T-helper 17 cell (primary cell): Measurements from ENCODE around the gene COPB1. TPM values are rescaled to one million over a fixed set of nuclear protein-coding genes. Genes with fewer than 3 reads are reported as not detected.

Experiments
- ATAC-seq: fragments of 150-1000 bp; cut with Tn5 transposase; 2 replicates; pipeline ENCODE4 v1.10.0; 2021; ENCODE audit warnings: mild to moderate bottlenecking, moderate library complexity
- DNase-seq, 3 donors: peaks; one replicate each; pipeline versions ENCODE4 v3.0.0 to v3.0.0-alpha.2; 2020 to 2021
- H3K9me3 ChIP-seq: one replicate; pipeline ENCODE4 v1.7.0; 2013; ENCODE audit warnings: low read length, mild to moderate bottlenecking; ENCODE audit not compliant: control insufficient read depth, poor library complexity, severe bottlenecking
- H3K27ac Mint-ChIP-seq: one replicate; pipeline ENCODE4 v1.8.0; 2022; ENCODE audit warnings: mild to moderate bottlenecking, moderate library complexity, mixed read lengths
- H3K27me3 Mint-ChIP-seq: one replicate; pipeline ENCODE4 v1.8.0; 2022; ENCODE audit warnings: mixed read lengths
- H3K36me3 Mint-ChIP-seq: one replicate; pipeline ENCODE4 v1.8.0; 2022; ENCODE audit warnings: low read depth, mixed read lengths
- H3K4me1 Mint-ChIP-seq: one replicate; pipeline ENCODE4 v1.8.0; 2022; ENCODE audit warnings: mild to moderate bottlenecking, mixed read lengths
- H3K4me3 Mint-ChIP-seq: one replicate; pipeline ENCODE4 v1.8.0; 2022; ENCODE audit warnings: mild to moderate bottlenecking, moderate library complexity, mixed read lengths
- total RNA-seq, 4 donors: library from RNA in 2 of 4; stranded (reverse) in 2 of 4; gene quantifications; one replicate each; pipeline ENCODE4 v1.2.3 and lab custom pipeline; 2022 to 2026

The COPB1 gene
- total RNA-seq, 2 donors from 2014 or later, result 59.5 to 74.2 TPM

DNA sequence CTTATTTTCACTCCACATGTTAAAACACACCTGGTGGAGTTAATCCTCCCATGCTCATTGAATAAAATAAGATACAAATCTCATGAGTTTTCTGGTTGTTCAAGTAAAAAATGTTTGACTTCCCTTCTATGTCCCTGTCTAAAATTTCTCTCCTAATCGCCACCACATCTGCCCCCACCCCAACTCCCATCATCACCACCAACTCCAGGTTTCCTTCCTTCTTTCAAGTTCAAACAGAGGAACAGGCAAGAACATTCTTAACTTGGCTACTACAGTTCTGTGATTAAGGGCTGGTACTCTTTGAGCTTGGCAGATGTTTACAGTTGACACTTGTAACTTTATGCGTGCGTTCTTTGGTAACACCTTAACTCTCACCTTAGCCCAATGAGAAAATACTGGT lies 29.7 kb upstream of the COPB1 start:
- DNase-seq (no peak), ATAC-seq (no peak)
- no peak overlapping the region for H3K27ac Mint-ChIP-seq
- H3K9me3 ChIP-seq, result no peaks in the 10 kb centered on the region
- no peaks in the 10 kb centered on the region for H3K27me3 Mint-ChIP-seq
- H3K4me3 Mint-ChIP-seq, result no peak overlapping the region
- H3K36me3 Mint-ChIP-seq, result peaks cover 2% of the 10 kb centered on the region
- H3K4me1 Mint-ChIP-seq, result no peaks in the 10 kb centered on the region

DNA sequence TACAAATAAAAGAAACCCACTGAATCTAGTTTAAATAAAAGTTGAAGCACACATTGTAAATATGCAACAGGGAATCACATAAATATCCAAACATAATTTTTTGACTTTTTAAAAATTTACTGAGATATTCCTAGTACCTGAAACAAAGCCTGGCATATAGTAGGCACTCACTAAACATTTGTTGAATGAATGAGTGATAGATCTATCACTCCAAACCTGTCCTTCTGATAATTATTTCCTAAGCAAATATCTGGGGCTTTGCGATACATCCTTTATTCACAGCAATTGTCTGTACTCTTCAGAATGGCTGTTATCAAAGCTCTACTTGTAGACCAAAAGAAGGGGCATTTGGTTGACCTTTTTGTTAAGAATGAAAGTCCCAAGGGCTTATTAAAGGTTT lies 23.2 kb upstream of the COPB1 start:
- no peak for ATAC-seq
- DNase-seq, result no peak
- no peaks in the 10 kb centered on the region for H3K36me3 Mint-ChIP-seq
- no peak overlapping the region for H3K27ac Mint-ChIP-seq
- H3K27me3 Mint-ChIP-seq, result no peaks in the 10 kb centered on the region
- no peak overlapping the region for H3K4me3 Mint-ChIP-seq
- H3K9me3 ChIP-seq, result no peaks in the 10 kb centered on the region
- H3K4me1 Mint-ChIP-seq, result peaks cover 24% of the 10 kb centered on the region

DNA sequence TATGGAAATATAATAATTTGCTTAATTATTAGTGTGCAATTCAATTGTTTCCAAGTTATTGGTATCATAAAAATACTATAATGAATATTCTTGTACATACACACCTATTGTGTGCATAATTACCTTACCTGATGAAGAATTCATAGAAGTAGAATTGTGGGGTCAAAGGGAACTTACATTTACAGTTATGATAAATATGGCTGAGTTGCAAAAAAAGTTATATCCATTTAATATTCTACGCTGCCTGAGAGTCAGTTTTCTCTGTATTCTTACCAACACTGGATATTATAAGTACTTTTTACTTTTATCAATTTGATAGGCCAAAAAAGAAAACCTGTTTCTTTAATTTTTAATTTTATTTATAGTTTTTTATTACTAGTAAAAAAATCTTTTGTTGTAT lies 22.6 kb upstream of the COPB1 start:
- Mint-ChIP-seq H3K36me3 (no peaks in the 10 kb centered on the region), H3K27me3 (no peaks in the 10 kb centered on the region), H3K4me3 (no peak overlapping the region), H3K4me1 (peaks cover 24% of the 10 kb centered on the region), H3K27ac (peak overlapping the region; percentile 24)
- no peaks in the 10 kb centered on the region for H3K9me3 ChIP-seq
- ATAC-seq, result no peak
- DNase-seq, result no peak

DNA sequence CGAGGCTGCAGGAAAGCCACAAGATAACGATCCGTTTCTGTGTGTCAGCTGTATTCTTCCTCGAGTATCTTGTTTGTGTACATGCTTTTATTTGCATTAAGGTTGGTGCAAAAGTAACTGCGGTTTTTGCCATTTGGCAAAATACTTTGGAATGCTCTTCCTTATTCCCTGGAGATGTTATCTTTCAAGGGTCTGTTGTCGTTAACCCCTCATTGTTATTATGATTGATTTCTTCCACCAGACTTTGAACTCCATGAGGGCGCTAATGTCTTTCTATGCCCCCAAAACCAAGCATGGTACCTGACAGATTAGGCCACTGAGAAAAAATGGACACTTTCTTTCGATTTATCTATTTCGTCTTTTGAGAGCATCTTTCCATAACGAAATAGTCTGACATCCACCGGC lies 21.1 kb upstream of the COPB1 start:
- ATAC-seq (no peak), DNase-seq (no peak)
- H3K9me3 ChIP-seq, result no peaks in the 10 kb centered on the region
- Mint-ChIP-seq H3K4me1 (peaks cover 24% of the 10 kb centered on the region), H3K27ac (peak overlapping the region; percentile 97), H3K36me3 (no peaks in the 10 kb centered on the region), H3K4me3 (peak overlapping the region; percentile 93), H3K27me3 (no peaks in the 10 kb centered on the region)

DNA sequence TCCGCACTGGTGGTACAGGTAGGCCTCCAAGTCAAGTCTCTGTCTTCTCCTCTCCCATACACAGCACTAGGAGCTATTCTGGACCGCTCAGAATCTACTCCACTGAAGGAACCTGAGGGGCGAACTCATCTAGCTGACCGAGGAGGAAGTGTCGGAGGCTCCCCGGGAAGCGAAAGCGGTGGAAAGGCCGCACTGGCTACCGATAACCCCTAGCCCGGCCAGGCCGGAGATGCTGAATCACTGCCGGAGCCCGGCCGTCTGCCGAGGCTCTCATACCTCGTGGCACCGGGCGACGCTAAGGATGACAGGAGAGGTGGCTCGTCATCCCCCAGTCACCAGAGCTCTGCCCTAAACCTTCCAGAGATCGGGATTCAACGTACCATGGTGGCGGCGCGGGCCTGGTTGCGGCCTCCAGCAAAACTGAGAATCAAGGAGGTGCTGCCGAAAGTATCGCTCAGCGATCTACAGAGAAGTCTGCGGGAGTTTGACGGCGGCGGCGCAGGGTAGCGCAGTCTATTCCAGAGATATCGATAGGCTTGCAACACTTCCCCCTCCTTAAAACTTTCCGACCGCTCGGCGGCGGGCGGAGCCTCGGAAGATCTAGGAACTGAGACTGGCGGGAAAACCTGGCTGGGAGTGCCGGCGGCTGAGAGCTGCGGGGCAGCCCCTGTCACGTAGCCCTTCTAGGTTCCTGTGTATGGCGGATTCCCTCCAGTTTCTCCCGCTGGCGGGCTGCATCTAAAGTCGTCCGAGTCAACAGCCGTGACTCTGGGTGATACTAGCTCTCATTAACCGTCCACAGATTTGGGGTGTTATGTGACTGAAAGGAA lies 20.5 kb upstream of the COPB1 start, which contains the start of gene PSMA1:
Gene PSMA1 (minus strand): TSS at position 470 of the 830 bp plus-strand sequence. CDS start 87 bp downstream, at position 383.
- DNase-seq (peak; percentile 78 to 88 (median 84)), ATAC-seq (peak; percentile 94)
- peak within 1 kb of the TSS; percentile 93 for H3K4me3 Mint-ChIP-seq
- no peaks in the 10 kb centered on the region for H3K27me3 Mint-ChIP-seq
- H3K4me1 Mint-ChIP-seq, result peaks cover 24% of the 10 kb centered on the region
- H3K36me3 Mint-ChIP-seq, result no peaks in the 10 kb centered on the region
- no peaks in the 10 kb centered on the region for H3K9me3 ChIP-seq
- H3K27ac Mint-ChIP-seq, result peak within 1 kb of the TSS; percentile 97

DNA sequence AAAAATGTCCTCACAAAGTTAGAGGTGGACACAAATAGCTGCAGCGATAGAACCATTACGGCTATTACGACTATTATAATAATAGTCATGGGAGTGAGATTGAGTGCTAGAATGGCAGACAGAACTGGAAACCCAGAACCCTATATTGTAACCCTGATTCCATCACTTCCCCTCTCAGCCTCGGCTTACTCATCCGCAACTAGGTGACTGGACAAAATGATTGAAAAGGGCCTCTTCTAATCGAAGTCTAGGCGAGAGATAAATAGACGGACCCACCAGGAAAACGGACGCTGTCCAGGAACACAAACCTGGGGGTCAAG lies 19.9 kb upstream of the COPB1 start:
- H3K9me3 ChIP-seq, result no peaks in the 10 kb centered on the region
- ATAC-seq (peak; percentile 11), DNase-seq (no peak)
- Mint-ChIP-seq H3K4me1 (peaks cover 24% of the 10 kb centered on the region), H3K4me3 (peak overlapping the region; percentile 93), H3K36me3 (no peaks in the 10 kb centered on the region), H3K27me3 (no peaks in the 10 kb centered on the region), H3K27ac (peak overlapping the region; percentile 97)

DNA sequence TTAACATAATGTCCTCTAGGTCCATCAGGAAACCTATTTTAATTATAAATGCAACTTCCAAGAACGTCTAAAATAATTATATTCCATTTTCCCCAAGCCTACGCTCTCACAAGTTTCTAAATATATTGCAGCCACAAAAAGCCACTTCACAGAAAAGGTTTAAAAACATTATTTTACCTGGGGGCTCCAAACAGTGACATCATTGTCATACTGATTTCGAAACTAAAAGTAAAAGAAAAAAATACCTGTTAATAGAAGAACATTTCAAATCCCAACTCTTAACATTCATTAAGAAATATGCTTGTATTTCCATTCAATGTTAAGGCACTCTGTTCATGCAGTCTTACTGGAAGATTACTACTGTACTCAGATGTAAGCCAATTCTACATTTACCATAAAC lies 19.2 kb upstream of the COPB1 start:
- H3K4me3 Mint-ChIP-seq, result peak overlapping the region; percentile 93
- no peaks in the 10 kb centered on the region for H3K27me3 Mint-ChIP-seq
- no peaks in the 10 kb centered on the region for H3K36me3 Mint-ChIP-seq
- peaks cover 24% of the 10 kb centered on the region for H3K4me1 Mint-ChIP-seq
- H3K9me3 ChIP-seq, result no peaks in the 10 kb centered on the region
- ATAC-seq, result no peak
- no peak for DNase-seq
- H3K27ac Mint-ChIP-seq, result peak overlapping the region; percentile 97

DNA sequence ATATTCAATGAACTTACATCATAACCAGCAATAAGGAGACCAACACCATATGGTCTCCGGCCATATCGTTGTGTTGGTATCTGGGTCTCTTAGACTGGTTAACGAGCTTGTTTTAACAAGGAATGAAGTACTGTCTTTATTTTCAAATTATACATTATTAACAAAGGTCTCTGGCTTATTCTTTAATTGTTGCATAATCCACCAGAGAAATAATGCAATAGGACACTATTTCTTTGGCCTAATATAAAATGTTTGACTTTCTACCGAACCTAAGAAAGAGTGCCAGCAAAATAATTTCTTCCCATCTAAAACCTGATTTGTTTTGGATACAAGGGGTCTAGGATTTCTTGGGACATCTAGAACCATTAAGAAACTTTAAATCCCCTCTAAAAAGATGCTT lies 14.2 kb upstream of the COPB1 start:
- Mint-ChIP-seq H3K4me3 (no peak overlapping the region), H3K36me3 (peaks cover 12% of the 10 kb centered on the region), H3K27ac (no peak overlapping the region), H3K27me3 (no peaks in the 10 kb centered on the region), H3K4me1 (peaks cover 16% of the 10 kb centered on the region)
- no peak for DNase-seq
- no peak for ATAC-seq
- H3K9me3 ChIP-seq, result no peaks in the 10 kb centered on the region

DNA sequence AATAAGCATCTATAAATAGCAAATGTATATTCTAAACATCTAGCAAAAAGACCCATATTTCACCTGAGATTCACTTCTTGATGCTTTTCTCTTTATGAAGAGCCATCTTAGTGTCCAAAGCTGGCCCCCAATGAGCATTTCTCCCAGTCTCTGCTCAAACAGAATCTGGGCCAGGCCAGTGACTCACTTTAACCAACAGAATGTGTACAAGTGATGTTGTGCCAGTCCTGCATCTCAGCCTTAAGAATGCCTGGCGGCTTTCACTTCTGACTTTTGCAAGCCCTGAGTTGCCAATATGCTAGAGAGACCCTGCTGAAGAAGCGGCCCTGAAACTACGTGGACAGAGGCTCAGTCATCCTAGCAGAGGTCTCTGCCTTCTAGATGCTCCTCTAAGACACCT lies 6.9 kb upstream of the COPB1 start:
- H3K4me3 Mint-ChIP-seq, result no peak overlapping the region
- no peaks in the 10 kb centered on the region for H3K27me3 Mint-ChIP-seq
- peaks cover 14% of the 10 kb centered on the region for H3K4me1 Mint-ChIP-seq
- H3K36me3 Mint-ChIP-seq, result peaks cover 16% of the 10 kb centered on the region
- DNase-seq (no peak), ATAC-seq (no peak)
- H3K9me3 ChIP-seq, result no peaks in the 10 kb centered on the region
- H3K27ac Mint-ChIP-seq, result no peak overlapping the region

DNA sequence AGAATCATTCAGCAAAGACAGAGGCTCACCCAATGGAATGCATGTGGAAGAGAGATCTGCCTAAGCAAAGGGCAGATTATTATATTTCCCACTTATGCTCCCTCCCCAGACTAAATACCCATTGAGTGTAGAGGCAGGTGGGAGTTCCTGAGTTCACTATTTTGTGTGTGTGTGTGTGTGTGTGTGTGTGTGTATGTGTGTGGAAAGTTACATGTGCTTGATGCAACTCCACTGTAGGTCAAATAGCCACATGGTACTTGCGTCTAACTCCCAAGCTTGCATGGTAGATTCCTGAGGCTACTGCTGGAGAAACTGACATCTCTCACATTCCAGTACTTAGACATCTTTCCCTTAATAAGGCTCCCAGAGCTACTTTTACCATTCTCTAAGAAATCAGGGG lies 3.4 kb upstream of the COPB1 start:
- Mint-ChIP-seq H3K4me1 (peaks cover 14% of the 10 kb centered on the region), H3K36me3 (peaks cover 5% of the 10 kb centered on the region), H3K27ac (no peak overlapping the region), H3K27me3 (no peaks in the 10 kb centered on the region), H3K4me3 (no peak overlapping the region)
- no peak for ATAC-seq
- no peak for DNase-seq
- no peaks in the 10 kb centered on the region for H3K9me3 ChIP-seq

DNA sequence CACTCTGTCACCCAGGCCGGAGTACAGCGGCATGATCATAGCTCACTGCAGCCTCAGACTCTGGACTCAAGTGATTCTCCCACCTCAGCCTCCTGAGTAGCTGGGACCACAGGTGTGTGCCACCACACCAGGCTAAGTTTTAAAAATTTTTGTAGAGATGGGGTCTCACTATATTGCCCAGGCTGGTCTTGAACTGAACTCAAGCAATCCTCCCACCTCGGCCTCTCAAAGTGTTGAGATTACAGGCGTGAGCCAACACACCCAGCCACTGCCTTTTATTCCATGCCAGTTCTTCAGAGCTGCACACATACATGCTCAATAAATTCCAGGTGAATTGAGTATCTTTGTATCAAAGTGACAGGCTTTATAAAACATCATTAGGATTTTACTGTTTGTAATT lies 2.4 kb upstream of the COPB1 start:
- no peak for DNase-seq
- peaks cover 12% of the 10 kb centered on the region for H3K36me3 Mint-ChIP-seq
- H3K27ac Mint-ChIP-seq, result no peak overlapping the region

DNA sequence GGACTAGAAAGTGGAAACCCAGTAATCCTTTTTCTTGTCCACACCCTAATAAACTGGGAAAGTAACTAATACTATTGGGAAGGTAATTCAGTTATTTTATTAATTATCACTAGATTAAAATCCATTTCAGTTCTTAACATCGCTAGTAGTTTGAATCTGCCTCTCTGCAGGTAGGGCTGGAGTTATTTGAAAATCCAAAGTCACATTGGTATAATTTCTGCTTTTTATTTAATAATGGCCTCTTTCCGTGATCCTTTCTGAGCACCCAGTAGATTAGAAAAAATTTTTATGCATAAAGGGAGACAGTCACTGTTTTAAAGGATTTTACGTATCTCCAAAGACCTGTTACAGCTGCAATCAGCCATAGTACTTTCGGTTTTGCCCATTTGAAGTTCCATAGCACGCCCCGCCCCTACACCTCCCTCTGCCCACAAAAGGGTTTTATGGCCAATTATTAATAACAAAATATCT lies 605 bp upstream of the COPB1 start:
- H3K9me3 ChIP-seq, result no peaks in the 10 kb centered on the region
- peak overlapping the region; percentile 96 for H3K27ac Mint-ChIP-seq
- peak; percentile 16 to 42 (median 32) for DNase-seq
- peaks cover 27% of the 10 kb centered on the region for H3K4me1 Mint-ChIP-seq
- H3K27me3 Mint-ChIP-seq, result no peaks in the 10 kb centered on the region
- H3K36me3 Mint-ChIP-seq, result peaks cover 10% of the 10 kb centered on the region
- ATAC-seq, result peak; percentile 60
- peak overlapping the region; percentile 99 for H3K4me3 Mint-ChIP-seq

More for the DNA sequence above, 2.4 kb upstream of the COPB1 start:
- ATAC-seq, result no peak
- H3K27me3 Mint-ChIP-seq, result no peaks in the 10 kb centered on the region
- H3K4me3 Mint-ChIP-seq, result no peak overlapping the region
- no peaks in the 10 kb centered on the region for H3K9me3 ChIP-seq
- H3K4me1 Mint-ChIP-seq, result peaks cover 21% of the 10 kb centered on the region

DNA sequence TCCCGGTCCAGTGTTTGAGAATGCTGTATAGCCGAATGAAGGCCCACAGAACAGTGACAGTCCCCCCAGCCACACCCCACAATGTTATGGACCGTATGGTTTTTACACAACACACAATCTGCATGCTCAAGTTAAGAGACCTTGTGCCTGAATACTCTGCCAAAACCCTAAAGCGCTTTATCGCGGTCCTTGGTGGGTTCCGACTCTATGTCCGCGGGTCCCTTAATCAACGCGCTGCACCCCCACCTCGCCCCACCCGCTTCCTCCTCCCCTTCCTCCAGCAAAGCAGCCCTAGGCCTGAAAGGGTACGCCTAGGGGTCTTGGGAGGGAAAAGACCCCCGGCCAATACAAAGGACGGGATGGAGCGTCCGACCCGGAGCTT lies 442 bp downstream of the COPB1 start:
- H3K4me1 Mint-ChIP-seq, result peaks cover 27% of the 10 kb centered on the region
- H3K36me3 Mint-ChIP-seq, result peaks cover 10% of the 10 kb centered on the region
- H3K27ac Mint-ChIP-seq, result peak overlapping the region; percentile 96
- H3K27me3 Mint-ChIP-seq, result no peaks in the 10 kb centered on the region
- ATAC-seq, result peak; percentile 30
- peak in 2 of 3 donors; percentile 26 to 28 for DNase-seq
- H3K9me3 ChIP-seq, result no peaks in the 10 kb centered on the region
- peak overlapping the region; percentile 99 for H3K4me3 Mint-ChIP-seq

DNA sequence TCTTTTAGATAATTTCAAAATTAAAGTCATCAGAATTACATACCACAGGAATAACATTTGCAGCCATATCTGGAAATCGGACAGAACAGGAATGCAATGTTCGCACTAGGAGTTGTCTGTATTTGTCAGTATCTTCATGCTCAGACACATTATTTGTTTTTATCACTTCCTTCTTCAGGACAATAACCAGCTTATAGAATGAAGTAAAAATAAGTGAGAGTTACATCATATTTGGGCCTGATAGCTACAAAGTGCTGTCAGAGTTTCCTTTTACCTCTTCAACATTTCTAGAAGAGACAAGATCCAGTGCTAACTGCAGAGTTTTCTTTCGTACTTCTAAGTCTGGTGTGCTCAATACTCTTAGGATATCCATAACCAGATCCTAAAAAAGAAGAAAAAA lies 18.9 kb downstream of the COPB1 start:
- no peak overlapping the region for H3K27ac Mint-ChIP-seq
- H3K36me3 Mint-ChIP-seq, result peaks cover 6% of the 10 kb centered on the region
- no peaks in the 10 kb centered on the region for H3K27me3 Mint-ChIP-seq
- DNase-seq, result no peak
- no peak overlapping the region for H3K4me3 Mint-ChIP-seq
- ATAC-seq, result no peak
- peaks cover 9% of the 10 kb centered on the region for H3K4me1 Mint-ChIP-seq
- no peaks in the 10 kb centered on the region for H3K9me3 ChIP-seq
